Activated CD8-positive, alpha-beta memory T cell treated with anti-CD3 and anti-CD28 coated beads for 24 hours (primary cell): ENCODE results near the gene GUCY1A2.
"Not testable (repeated sequence)": the region's sequence is repeated elsewhere in the genome, so short reads cannot be mapped to it uniquely, and the experiment has no call there.

Experiments
- DNase-seq: peaks from one replicate; pipeline ENCODE4 v3.0.0-alpha.2; 2020

The GUCY1A2 gene

GRCh38 chr11:106920899-106921509, 97.3 kb downstream of the GUCY1A2 start:
- no peak for DNase-seq

GRCh38 chr11:106917973-106918372, 100.3 kb downstream of the GUCY1A2 start:
- DNase-seq = no peak

- DNase-seq = no peak
These were observed 103.9 kb downstream of the GUCY1A2 start for GRCh38 chr11:106914409-106914808.

- no peak for DNase-seq
These were observed 105.1 kb downstream of the GUCY1A2 start for GRCh38 chr11:106913141-106913540.

GRCh38 chr11:106904826-106905225, 113.5 kb downstream of the GUCY1A2 start:
- DNase-seq = no peak

- DNase-seq = no peak
These were observed 128.6 kb downstream of the GUCY1A2 start for GRCh38 chr11:106889718-106890117.

- DNase-seq = no peak
These were observed 129.9 kb downstream of the GUCY1A2 start for GRCh38 chr11:106888386-106888785.

GRCh38 chr11:106883693-106884092, 134.6 kb downstream of the GUCY1A2 start:
- not testable (repeated sequence) for DNase-seq

GRCh38 chr11:106879832-106880546, 138.3 kb downstream of the GUCY1A2 start:
- DNase-seq = no peak

- no peak for DNase-seq
These were observed 139.2 kb downstream of the GUCY1A2 start for GRCh38 chr11:106879029-106879428.

GRCh38 chr11:106875013-106875412, 143.3 kb downstream of the GUCY1A2 start:
- DNase-seq = no peak

GRCh38 chr11:106872246-106872645, 146.0 kb downstream of the GUCY1A2 start:
- DNase-seq = no peak

GRCh38 chr11:106858200-106858599, 160.1 kb downstream of the GUCY1A2 start:
- no peak for DNase-seq

GRCh38 chr11:106856566-106856965, 161.7 kb downstream of the GUCY1A2 start:
- DNase-seq = no peak

- DNase-seq = no peak
These were observed 163.8 kb downstream of the GUCY1A2 start for GRCh38 chr11:106854429-106854828.

- DNase-seq = no peak
These were observed 164.3 kb downstream of the GUCY1A2 start for GRCh38 chr11:106853850-106854401.

- DNase-seq = no peak
These were observed 165.5 kb downstream of the GUCY1A2 start for GRCh38 chr11:106852779-106853178.

GRCh38 chr11:106848526-106848925, 169.8 kb downstream of the GUCY1A2 start:
- DNase-seq = no peak

- no peak for DNase-seq
These were observed 176.1 kb downstream of the GUCY1A2 start for GRCh38 chr11:106842134-106842533.

- DNase-seq = no peak
These were observed 177.3 kb downstream of the GUCY1A2 start for GRCh38 chr11:106840947-106841346.

GRCh38 chr11:106840146-106840545, 178.1 kb downstream of the GUCY1A2 start:
- no peak for DNase-seq

GRCh38 chr11:106834567-106834966, 183.7 kb downstream of the GUCY1A2 start:
- DNase-seq = no peak

GRCh38 chr11:106828976-106829375, 189.3 kb downstream of the GUCY1A2 start:
- no peak for DNase-seq

- no peak for DNase-seq
These were observed 189.7 kb downstream of the GUCY1A2 start for GRCh38 chr11:106828576-106828975.
